H9 (cell line): ENCODE data around the gene POU6F2. TPM values are rescaled to one million over a fixed set of nuclear protein-coding genes. Genes with fewer than 3 reads are reported as not detected.

Experiments used
- DNase-seq: peaks from one replicate; pipeline ENCODE4 v3.0.0-alpha.2; 2017
- H2AFZ ChIP-seq: one replicate; pipeline ENCODE4 v1.6.1; 2013; ENCODE audit warnings: mild to moderate bottlenecking, low read length, control low read depth, moderate library complexity
- H2AK5ac ChIP-seq: 2 replicates; pipeline ENCODE4 v1.6.1; 2013; ENCODE audit warnings: low read length, control low read depth, mixed read lengths; ENCODE audit not compliant: insufficient read length
- H2BK120ac ChIP-seq: one replicate; pipeline ENCODE4 v1.6.1; 2013; ENCODE audit warnings: low read depth, mild to moderate bottlenecking, low read length, control low read depth, inconsistent platforms; ENCODE audit not compliant: poor library complexity, severe bottlenecking
- H2BK12ac ChIP-seq: 2 replicates; pipeline ENCODE4 v1.6.1; 2013; ENCODE audit warnings: low read length, control low read depth, mixed read lengths, low read depth; ENCODE audit not compliant: insufficient read length
- H2BK15ac ChIP-seq: 2 replicates; pipeline ENCODE4 v1.6.1; 2013; ENCODE audit warnings: low read depth, low read length, control low read depth
- H2BK20ac ChIP-seq: one replicate; pipeline ENCODE4 v1.6.1; 2013; ENCODE audit warnings: low read depth, mild to moderate bottlenecking, low read length, control low read depth, inconsistent platforms; ENCODE audit not compliant: poor library complexity, severe bottlenecking
- H2BK5ac ChIP-seq: 2 replicates; pipeline ENCODE4 v1.6.1; 2013; ENCODE audit warnings: low read length, control low read depth, mixed read lengths; ENCODE audit not compliant: insufficient read length
- H3K14ac ChIP-seq: 2 replicates; pipeline ENCODE4 v1.6.1; 2013; ENCODE audit warnings: low read length, control low read depth; ENCODE audit not compliant: insufficient read depth
- H3K18ac ChIP-seq: 2 replicates; pipeline ENCODE4 v1.6.1; 2013; ENCODE audit warnings: low read depth, mild to moderate bottlenecking, mixed read lengths, low read length, control low read depth; ENCODE audit not compliant: insufficient read length
- H3K23ac ChIP-seq: 2 replicates; pipeline ENCODE4 v1.6.1; 2013; ENCODE audit warnings: low read length, control low read depth, mixed read lengths, low read depth; ENCODE audit not compliant: insufficient read length
- H3K23me2 ChIP-seq: 2 replicates; pipeline ENCODE4 v1.6.1; 2013; ENCODE audit warnings: low read depth, mild to moderate bottlenecking, mixed read lengths, low read length, control low read depth; ENCODE audit not compliant: insufficient read length, poor library complexity, severe bottlenecking
- H3K27ac ChIP-seq: 2 replicates; pipeline ENCODE4 v1.5.1; 2013; ENCODE audit warnings: low read length, control low read depth, mixed read lengths, low read depth; ENCODE audit not compliant: insufficient read length
- H3K27me3 ChIP-seq: 2 replicates; pipeline ENCODE4 v1.6.1; 2013; ENCODE audit warnings: low read length, control low read depth, inconsistent platforms; ENCODE audit not compliant: insufficient read depth
- H3K4ac ChIP-seq: 2 replicates; pipeline ENCODE4 v1.6.1; 2013; ENCODE audit warnings: low read depth, mild to moderate bottlenecking, control low read depth, inconsistent platforms, low read length, moderate library complexity
- H3K4me1 ChIP-seq: 2 replicates; pipeline ENCODE4 v1.6.1; 2013; ENCODE audit warnings: low read length, control low read depth, inconsistent platforms; ENCODE audit not compliant: insufficient read depth
- H3K4me2 ChIP-seq: 2 replicates; pipeline ENCODE4 v1.6.1; 2013; ENCODE audit warnings: low read length, control low read depth, mixed read lengths; ENCODE audit not compliant: insufficient read length, insufficient read depth
- H3K56ac ChIP-seq: 2 replicates; pipeline ENCODE4 v1.6.1; 2013; ENCODE audit warnings: low read depth, mild to moderate bottlenecking, mixed read lengths, low read length, control low read depth; ENCODE audit not compliant: insufficient read length
- H3K79me1 ChIP-seq: 2 replicates; pipeline ENCODE4 v1.6.1; 2013; ENCODE audit warnings: low read depth, mild to moderate bottlenecking, moderate library complexity, low read length, control low read depth, inconsistent platforms; ENCODE audit not compliant: insufficient read depth, poor library complexity, severe bottlenecking
- H3K79me2 ChIP-seq: 2 replicates; pipeline ENCODE4 v1.6.1; 2013; ENCODE audit warnings: low read length, control low read depth, inconsistent platforms; ENCODE audit not compliant: insufficient read depth
- H3K9ac ChIP-seq: 2 replicates; pipeline ENCODE4 v1.6.1; 2013; ENCODE audit warnings: low read length, control low read depth, mixed read lengths; ENCODE audit not compliant: insufficient read length; ENCODE audit errors: extremely low read depth
- H3K9me3 ChIP-seq: one replicate; pipeline ENCODE4 v1.6.1; 2013; ENCODE audit warnings: low read depth, low read length, inconsistent platforms; ENCODE audit not compliant: control insufficient read depth
- H3T11ph ChIP-seq: one replicate; pipeline ENCODE4 v1.6.1; 2013; ENCODE audit warnings: mild to moderate bottlenecking, low read length, control low read depth, inconsistent platforms
- H4K20me1 ChIP-seq: one replicate; pipeline ENCODE4 v1.6.1; 2013; ENCODE audit not compliant: control insufficient read depth, insufficient read length, insufficient read depth
- H4K5ac ChIP-seq: 2 replicates; pipeline ENCODE4 v1.6.1; 2013; ENCODE audit warnings: low read depth, mild to moderate bottlenecking, mixed read lengths, low read length, control low read depth; ENCODE audit not compliant: insufficient read length
- H4K8ac ChIP-seq: replicated peaks from 2 replicates; pipeline ENCODE4 v1.6.1; 2013; ENCODE audit warnings: low read length, control low read depth, mixed read lengths, low read depth; ENCODE audit not compliant: insufficient read length
- H4K91ac ChIP-seq: 2 replicates; pipeline ENCODE4 v1.6.1; 2013; ENCODE audit warnings: low read depth, mild to moderate bottlenecking, moderate library complexity, mixed read lengths, low read length, control low read depth; ENCODE audit not compliant: insufficient read length
- H3K27ac Mint-ChIP-seq, 3 experiments: 2 replicates in 2 of 3; 3 replicates in 1 of 3; pipeline ENCODE4 v1.8.0; 2020 to 2021; ENCODE audit warnings: mixed read lengths in 3 of 3, mild to moderate bottlenecking in 1 of 3, moderate library complexity in 1 of 3
- H3K27me3 Mint-ChIP-seq: 2 replicates; pipeline ENCODE4 v1.8.0; 2021; ENCODE audit warnings: low read depth, mild to moderate bottlenecking, moderate library complexity, mixed read lengths
- H3K36me3 Mint-ChIP-seq, 3 experiments: 2 replicates in 2 of 3; 3 replicates in 1 of 3; pipeline ENCODE4 v1.8.0; 2020 to 2021; ENCODE audit warnings: low read depth in 3 of 3, mixed read lengths in 3 of 3; ENCODE audit not compliant: insufficient read depth in 1 of 3
- H3K4me1 Mint-ChIP-seq, 2 experiments: 2 replicates each; pipeline ENCODE4 v1.8.0; 2020; ENCODE audit warnings: mixed read lengths in 2 of 2
- H3K4me3 Mint-ChIP-seq, 2 experiments: 2 replicates in 1 of 2; 3 replicates in 1 of 2; pipeline ENCODE4 v1.8.0; 2020 to 2021; ENCODE audit warnings: mild to moderate bottlenecking in 2 of 2, mixed read lengths in 2 of 2, moderate library complexity in 1 of 2
- H3K9me3 Mint-ChIP-seq, 2 experiments: 2 replicates in 1 of 2; 3 replicates in 1 of 2; pipeline ENCODE4 v1.8.0; 2020; ENCODE audit warnings: mild to moderate bottlenecking in 2 of 2, mixed read lengths in 2 of 2, moderate library complexity in 1 of 2
- WGBS: extraction: QIAGEN DNeasy Blood & Tissue Kit; methylation state at CpG from one replicate; pipeline ENCODE4 v1.1.7; 2013; ENCODE audit warnings: missing lambda C conversion rate, low lambda C conversion rate, mixed read lengths; ENCODE audit not compliant: insufficient read length; ENCODE audit errors: extremely low coverage; 5-methylcytosine and 5-hydroxymethylcytosine counted together
- total RNA-seq: library from RNA; stranded (reverse); gene quantifications from 2 replicates; pipeline ENCODE4 v1.2.1, GENCODE V29; 2021
- TF ChIP-seq, protein P1 (sequence below): fragments of 200-600 bp; sonication (generic); conservative IDR thresholded peaks from 3 replicates; pipeline ENCODE4 v1.8.0; 2021; ENCODE audit warnings: antibody characterized with exemption, mild to moderate bottlenecking

The POU6F2 gene
- total RNA-seq, 1 experiment from 2014 or later, result 1.9 TPM

DNA sequence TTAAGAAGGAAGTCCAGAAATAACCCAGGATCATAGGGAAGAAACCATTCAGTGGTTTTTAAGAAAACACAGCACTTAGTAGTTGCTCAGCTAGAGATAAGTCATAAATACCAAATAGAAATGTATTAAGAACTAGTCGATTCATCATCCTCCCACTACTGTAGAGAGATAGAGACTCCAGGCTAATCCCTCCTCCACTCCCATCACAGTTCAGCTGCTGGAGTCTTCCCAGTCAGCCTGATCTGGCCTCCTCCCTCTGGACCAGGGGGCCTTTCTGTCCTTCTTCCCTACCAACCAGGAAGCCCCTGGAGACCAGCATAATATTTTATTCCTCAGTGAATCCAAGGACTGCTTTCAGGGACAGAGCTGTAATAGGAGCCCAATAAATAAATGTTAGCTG is 294.4 kb downstream of the POU6F2 start:
- Histone ChIP-seq H3K9me3 (no peaks in the 10 kb centered on the region), H3K79me1 (no peaks in the 10 kb centered on the region), H3K9ac (no peak overlapping the region), H4K91ac (no peak overlapping the region), H2AK5ac (no peak overlapping the region), H3K4me2 (no peak overlapping the region), H4K8ac (no peak overlapping the region), H4K5ac (no peak overlapping the region), H3K79me2 (no peaks in the 10 kb centered on the region), H3K23ac (no peak overlapping the region), H3T11ph (no peak overlapping the region), H3K27me3 (no peaks in the 10 kb centered on the region), H2AFZ (no peak overlapping the region), H2BK20ac (no peak overlapping the region), H4K20me1 (no peaks in the 10 kb centered on the region), H3K23me2 (no peaks in the 10 kb centered on the region), H3K14ac (no peak overlapping the region), H2BK15ac (no peak overlapping the region), H3K56ac (no peak overlapping the region), H2BK5ac (no peak overlapping the region), H3K18ac (no peak overlapping the region), H3K27ac (no peak overlapping the region), H3K4ac (no peak overlapping the region), H3K4me1 (no peaks in the 10 kb centered on the region; the same call in 1 of the 2 replicates), H2BK12ac (no peak overlapping the region), H2BK120ac (no peak overlapping the region)
- Mint-ChIP-seq H3K4me3 (no peak overlapping the region), H3K4me1 (peaks cover 10% of the 10 kb centered on the region in 2 experiments), H3K27ac (no peak overlapping the region; a peak in 1 of 7 replicates), H3K27me3 (no peaks in the 10 kb centered on the region; the same call in 1 of the 2 replicates), H3K9me3 (no peaks in the 10 kb centered on the region), H3K36me3 (no peaks in the 10 kb centered on the region)
- WGBS, result no CpG with 5 or more reads among the region's 1 CpG
- no peak for DNase-seq
- TF ChIP-seq, protein P1, sequence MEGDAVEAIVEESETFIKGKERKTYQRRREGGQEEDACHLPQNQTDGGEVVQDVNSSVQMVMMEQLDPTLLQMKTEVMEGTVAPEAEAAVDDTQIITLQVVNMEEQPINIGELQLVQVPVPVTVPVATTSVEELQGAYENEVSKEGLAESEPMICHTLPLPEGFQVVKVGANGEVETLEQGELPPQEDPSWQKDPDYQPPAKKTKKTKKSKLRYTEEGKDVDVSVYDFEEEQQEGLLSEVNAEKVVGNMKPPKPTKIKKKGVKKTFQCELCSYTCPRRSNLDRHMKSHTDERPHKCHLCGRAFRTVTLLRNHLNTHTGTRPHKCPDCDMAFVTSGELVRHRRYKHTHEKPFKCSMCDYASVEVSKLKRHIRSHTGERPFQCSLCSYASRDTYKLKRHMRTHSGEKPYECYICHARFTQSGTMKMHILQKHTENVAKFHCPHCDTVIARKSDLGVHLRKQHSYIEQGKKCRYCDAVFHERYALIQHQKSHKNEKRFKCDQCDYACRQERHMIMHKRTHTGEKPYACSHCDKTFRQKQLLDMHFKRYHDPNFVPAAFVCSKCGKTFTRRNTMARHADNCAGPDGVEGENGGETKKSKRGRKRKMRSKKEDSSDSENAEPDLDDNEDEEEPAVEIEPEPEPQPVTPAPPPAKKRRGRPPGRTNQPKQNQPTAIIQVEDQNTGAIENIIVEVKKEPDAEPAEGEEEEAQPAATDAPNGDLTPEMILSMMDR, result no peak
